Stomach (tissue), 4 donors: ENCODE measurements around the gene NEK7.

Experiments used
- EP300 ChIP-seq: sonication (generic); formaldehyde crosslinking; IDR thresholded peaks from one replicate; pipeline ENCODE4 v1.6.1; 2017; ENCODE audit warnings: antibody characterized with exemption
- POLR2A ChIP-seq, 4 donors: fragments of 450-650 bp; IDR thresholded peaks; one replicate each; pipeline ENCODE4 v1.6.1; 2016; ENCODE audit warnings: antibody characterized with exemption in 4 of 4, control low read depth in 2 of 4, mild to moderate bottlenecking in 1 of 4, moderate library complexity in 1 of 4
- POLR2AphosphoS5 ChIP-seq, 3 donors: sonication (generic); formaldehyde crosslinking; IDR thresholded peaks; one replicate each; pipeline ENCODE4 v1.6.1; 2016; ENCODE audit warnings: antibody characterized with exemption in 3 of 3
- TF ChIP-seq, protein P1 (sequence below), 7 experiments: fragments of 450-650 bp in 4 of 7; fragments of 200-600 bp in 3 of 7; sonication (generic) in 3 of 7; IDR thresholded peaks; one replicate each; pipeline ENCODE4 v1.5.1; 2016 to 2019; ENCODE audit warnings: antibody characterized with exemption in 7 of 7, control low read depth in 2 of 7, mild to moderate bottlenecking in 1 of 7

DNA sequence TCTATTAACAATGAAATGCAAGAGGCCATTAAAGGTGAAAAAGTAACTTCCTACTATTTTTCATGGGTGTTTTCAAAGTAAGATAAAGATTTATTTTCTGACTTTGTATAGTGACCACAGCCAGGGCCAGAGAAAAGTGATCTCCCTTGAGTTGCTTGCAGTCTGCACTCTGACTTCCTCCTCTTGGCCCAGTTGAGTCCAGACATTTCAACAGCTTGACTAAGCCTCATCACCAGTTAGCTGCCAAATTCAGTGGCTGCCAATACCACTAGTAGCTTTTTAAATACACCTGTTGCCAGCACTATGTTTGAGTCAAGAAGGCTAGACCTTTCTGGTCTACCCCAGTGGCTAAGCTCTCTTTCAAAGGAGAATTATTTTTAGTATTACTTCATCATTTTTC is 3.7 kb upstream of the NEK7 start:
- TF ChIP-seq, protein P1, sequence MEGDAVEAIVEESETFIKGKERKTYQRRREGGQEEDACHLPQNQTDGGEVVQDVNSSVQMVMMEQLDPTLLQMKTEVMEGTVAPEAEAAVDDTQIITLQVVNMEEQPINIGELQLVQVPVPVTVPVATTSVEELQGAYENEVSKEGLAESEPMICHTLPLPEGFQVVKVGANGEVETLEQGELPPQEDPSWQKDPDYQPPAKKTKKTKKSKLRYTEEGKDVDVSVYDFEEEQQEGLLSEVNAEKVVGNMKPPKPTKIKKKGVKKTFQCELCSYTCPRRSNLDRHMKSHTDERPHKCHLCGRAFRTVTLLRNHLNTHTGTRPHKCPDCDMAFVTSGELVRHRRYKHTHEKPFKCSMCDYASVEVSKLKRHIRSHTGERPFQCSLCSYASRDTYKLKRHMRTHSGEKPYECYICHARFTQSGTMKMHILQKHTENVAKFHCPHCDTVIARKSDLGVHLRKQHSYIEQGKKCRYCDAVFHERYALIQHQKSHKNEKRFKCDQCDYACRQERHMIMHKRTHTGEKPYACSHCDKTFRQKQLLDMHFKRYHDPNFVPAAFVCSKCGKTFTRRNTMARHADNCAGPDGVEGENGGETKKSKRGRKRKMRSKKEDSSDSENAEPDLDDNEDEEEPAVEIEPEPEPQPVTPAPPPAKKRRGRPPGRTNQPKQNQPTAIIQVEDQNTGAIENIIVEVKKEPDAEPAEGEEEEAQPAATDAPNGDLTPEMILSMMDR (IDR thresholded peaks at IDR 0.05) = no peak
- no peak for TF ChIP-seq POLR2AphosphoS5 (IDR thresholded peaks at IDR 0.05)
- no peak for TF ChIP-seq POLR2A (IDR thresholded peaks at IDR 0.05)
- TF ChIP-seq EP300 = no peak
